Fibroblast of gingiva (primary cell): ENCODE data around the gene GRPEL1.

Source experiments
- DNase-seq: peaks from one replicate; pipeline ENCODE4 v3.0.0-alpha.2; 2011; ENCODE audit warnings: low read depth

GRPEL1 gene

GRCh38 chr4:7044137-7044930 is 23.5 kb downstream of the GRPEL1 start:
- no peak for DNase-seq

GRCh38 chr4:7043284-7044136 is 24.4 kb downstream of the GRPEL1 start, which contains the start of gene TADA2B:
Gene TADA2B (plus strand): TSS chr4:7043372. CDS start chr4:7043580, 208 bp downstream.
- peak; percentile 24 for DNase-seq

GRCh38 chr4:7042503-7043283 is 25.2 kb downstream of the GRPEL1 start:
- peak; percentile 98 for DNase-seq

GRCh38 chr4:7041801-7042502 is 25.9 kb downstream of the GRPEL1 start:
- DNase-seq, result no peak

GRCh38 chr4:7041246-7041645 is 26.6 kb downstream of the GRPEL1 start:
- DNase-seq, result no peak

GRCh38 chr4:7040765-7041164 is 27.1 kb downstream of the GRPEL1 start:
- no peak for DNase-seq

- DNase-seq, result no peak
Observed at GRCh38 chr4:7037425-7037824, 30.4 kb downstream of the GRPEL1 start.

- DNase-seq, result peak; percentile 44
Observed at GRCh38 chr4:7034262-7035081, 33.4 kb downstream of the GRPEL1 start.

- no peak for DNase-seq
Observed at GRCh38 chr4:7032596-7032995, 35.3 kb downstream of the GRPEL1 start.

- DNase-seq, result no peak
Observed at GRCh38 chr4:7031558-7032449, 36.1 kb downstream of the GRPEL1 start.

- DNase-seq, result no peak
Observed at GRCh38 chr4:7030856-7031255, 37.0 kb downstream of the GRPEL1 start.

GRCh38 chr4:7029921-7030320 is 37.9 kb downstream of the GRPEL1 start:
- no peak for DNase-seq

- no peak for DNase-seq
Observed at GRCh38 chr4:7029212-7029611, 38.7 kb downstream of the GRPEL1 start.

GRCh38 chr4:7027913-7028312 is 40.0 kb downstream of the GRPEL1 start:
- DNase-seq, result no peak

GRCh38 chr4:7027284-7027683 is 40.6 kb downstream of the GRPEL1 start:
- DNase-seq, result no peak

- DNase-seq, result no peak
Observed at GRCh38 chr4:7026107-7026506, 41.8 kb downstream of the GRPEL1 start.

GRCh38 chr4:7025040-7025602 is 42.7 kb downstream of the GRPEL1 start:
- no peak for DNase-seq

GRCh38 chr4:7024336-7024890 is 43.5 kb downstream of the GRPEL1 start:
- no peak for DNase-seq

GRCh38 chr4:7023901-7024300 is 44.0 kb downstream of the GRPEL1 start:
- DNase-seq, result no peak
